Measurements from ENCODE around the gene NOSTRIN.

Gene NOSTRIN

GRCh38 chr2:168781191-168781817, 21.1 kb upstream of the NOSTRIN start:
- TF ChIP-seq SIN3A (IDR thresholded peaks at IDR 0.05; ENCODE audit: borderline replicate concordance, insufficient read depth, low read length) (no peak), TAF1 (IDR thresholded peaks at IDR 0.05; ENCODE audit: borderline replicate concordance, insufficient read depth, low read length) (no peak), REST (IDR thresholded peaks at IDR 0.05; ENCODE audit: insufficient read depth in 1 of 2, low read depth in 2 of 2, low read length in 2 of 2) (no peak), FOXP2 (optimal IDR thresholded peaks at IDR 0.05; ENCODE audit: borderline replicate concordance, extremely low read depth, extremely low read length, insufficient read depth) (no peak), POLR2AphosphoS5 (IDR thresholded peaks at IDR 0.05; ENCODE audit: low read depth, low read length) (no peak)

DNA sequence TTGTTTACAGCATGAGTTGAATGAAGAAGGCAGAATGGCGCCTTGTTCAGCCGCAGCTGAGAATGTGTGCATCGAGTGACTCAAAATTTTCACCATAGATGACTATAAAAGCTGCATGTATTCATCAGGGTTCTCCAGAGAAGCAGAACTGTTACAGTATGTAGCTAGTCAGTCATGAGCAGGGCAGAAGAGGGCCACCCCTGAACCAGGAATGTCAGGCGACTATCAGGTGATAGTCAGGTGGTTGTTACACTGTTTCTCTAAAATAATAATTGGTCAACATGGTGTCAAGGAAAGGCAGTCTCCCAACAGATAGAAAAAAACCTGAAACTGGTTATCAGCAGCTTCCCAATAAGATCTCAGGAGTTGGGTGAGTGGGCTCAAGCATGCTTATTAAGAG, 20.2 kb upstream of the NOSTRIN start:
- TF ChIP-seq REST (IDR thresholded peaks at IDR 0.05; ENCODE audit: insufficient read depth in 1 of 2, low read depth in 2 of 2, low read length in 2 of 2) (no peak), FOXP2 (optimal IDR thresholded peaks at IDR 0.05; ENCODE audit: borderline replicate concordance, extremely low read depth, extremely low read length, insufficient read depth) (no peak), SIN3A (IDR thresholded peaks at IDR 0.05; ENCODE audit: borderline replicate concordance, insufficient read depth, low read length) (no peak), TAF1 (IDR thresholded peaks at IDR 0.05; ENCODE audit: borderline replicate concordance, insufficient read depth, low read length) (no peak), POLR2AphosphoS5 (IDR thresholded peaks at IDR 0.05; ENCODE audit: low read depth, low read length) (no peak)

- TF ChIP-seq FOXP2 (optimal IDR thresholded peaks at IDR 0.05; ENCODE audit: borderline replicate concordance, extremely low read depth, extremely low read length, insufficient read depth) (no peak), POLR2AphosphoS5 (IDR thresholded peaks at IDR 0.05; ENCODE audit: low read depth, low read length) (no peak), TAF1 (IDR thresholded peaks at IDR 0.05; ENCODE audit: borderline replicate concordance, insufficient read depth, low read length) (no peak), SIN3A (IDR thresholded peaks at IDR 0.05; ENCODE audit: borderline replicate concordance, insufficient read depth, low read length) (no peak), REST (IDR thresholded peaks at IDR 0.05; ENCODE audit: insufficient read depth in 1 of 2, low read depth in 2 of 2, low read length in 2 of 2) (no peak)
Measured at GRCh38 chr2:168784993-168785392, 17.4 kb upstream of the NOSTRIN start.

DNA sequence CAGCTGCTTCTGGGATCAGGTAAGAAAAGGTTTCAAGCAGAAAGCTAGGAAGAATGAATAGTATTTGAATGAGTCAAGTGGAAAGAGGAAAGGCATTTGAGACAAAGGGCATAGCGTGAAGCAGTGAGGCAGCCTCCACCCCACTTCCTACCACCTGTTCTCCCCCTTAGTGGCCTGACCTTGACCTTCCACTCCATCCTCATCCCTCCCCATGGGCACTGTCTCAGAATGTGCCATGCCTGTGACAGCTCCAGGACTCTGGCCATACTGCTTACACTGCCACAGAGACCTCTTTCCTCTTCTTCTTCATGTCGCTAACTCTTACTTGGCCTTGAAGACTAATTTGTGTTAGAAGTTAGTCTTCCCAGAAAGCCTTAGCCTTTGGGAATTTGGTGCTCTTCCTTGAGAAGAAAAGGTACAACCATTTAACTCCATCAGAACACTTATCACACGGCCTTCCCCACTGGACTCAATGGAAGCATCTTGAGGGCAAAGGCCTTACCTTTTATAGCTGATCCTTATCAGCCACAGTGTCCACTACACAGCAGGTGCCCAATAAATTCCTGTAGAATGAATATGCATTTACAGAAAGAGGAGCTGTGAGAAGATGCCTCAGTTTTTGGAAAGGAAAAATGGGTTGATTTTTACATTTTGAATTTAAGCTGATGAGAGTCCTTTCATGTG, 15.2 kb upstream of the NOSTRIN start:
- TF ChIP-seq POLR2AphosphoS5 (IDR thresholded peaks at IDR 0.05; ENCODE audit: low read depth, low read length) (no peak), REST (IDR thresholded peaks at IDR 0.05; ENCODE audit: insufficient read depth in 1 of 2, low read depth in 2 of 2, low read length in 2 of 2) (no peak), SIN3A (IDR thresholded peaks at IDR 0.05; ENCODE audit: borderline replicate concordance, insufficient read depth, low read length) (no peak), FOXP2 (optimal IDR thresholded peaks at IDR 0.05; ENCODE audit: borderline replicate concordance, extremely low read depth, extremely low read length, insufficient read depth) (no peak), TAF1 (IDR thresholded peaks at IDR 0.05; ENCODE audit: borderline replicate concordance, insufficient read depth, low read length) (no peak)

Data from PFSK-1 (cell line).